Measurements from ENCODE around the gene ARID3A. TPM values are rescaled to one million over a fixed set of nuclear protein-coding genes. Genes with fewer than 3 reads are reported as not detected.

The ARID3A gene
- total and polyA plus RNA-seq, 7 donors: 1.4 to 11.6 (median 3.7) TPM

GRCh38 chr19:897442-898039 lies 28.3 kb upstream of the ARID3A start:
- peaks cover 0 to 6% (median 2%) of the 10 kb centered on the region in 4 donors for H3K4me1 ChIP-seq
- peaks cover 0 to 36% (median 13%) of the 10 kb centered on the region in 4 donors for H3K36me3 ChIP-seq
- 92 to 93% methylated on average over 26 of the region's 26 CpGs for WGBS, 2 donors
- no peak overlapping the region for H3K4me3 ChIP-seq
- no peak for DNase-seq
- no peaks in the 10 kb centered on the region for H3K9me3 ChIP-seq
- intact Hi-C loops (cut with DNase I): no loop called here
- no peak overlapping the region for H3K27ac ChIP-seq
- no peaks in the 10 kb centered on the region for H3K27me3 ChIP-seq
- TF ChIP-seq EP300 (IDR thresholded peaks at IDR 0.05) (no peak), POLR2AphosphoS5 (IDR thresholded peaks at IDR 0.05) (no peak), POLR2A (IDR thresholded peaks at IDR 0.05) (no peak), CTCF (IDR thresholded peaks at IDR 0.05) (no peak)

GRCh38 chr19:898663-899062 lies 27.2 kb upstream of the ARID3A start:
- Histone ChIP-seq H3K27me3 (no peaks in the 10 kb centered on the region), H3K36me3 (peaks cover 0 to 36% (median 13%) of the 10 kb centered on the region in 4 donors), H3K9me3 (no peaks in the 10 kb centered on the region), H3K27ac (no peak overlapping the region), H3K4me3 (no peak overlapping the region), H3K4me1 (peaks cover 0 to 4% (median 1%) of the 10 kb centered on the region in 4 donors)
- intact Hi-C loops (cut with DNase I): no loop called here
- DNase-seq: no peak
- no peak for TF ChIP-seq EP300 (IDR thresholded peaks at IDR 0.05)
- no peak for TF ChIP-seq POLR2A (IDR thresholded peaks at IDR 0.05)
- no peak for TF ChIP-seq POLR2AphosphoS5 (IDR thresholded peaks at IDR 0.05)
- no peak for TF ChIP-seq CTCF (IDR thresholded peaks at IDR 0.05)
- WGBS, 2 donors: 74 to 82% methylated on average over 20 of the region's 20 CpGs

GRCh38 chr19:899336-900042 lies 26.3 kb upstream of the ARID3A start:
- no peaks in the 10 kb centered on the region for H3K9me3 ChIP-seq
- peaks cover 0 to 36% (median 13%) of the 10 kb centered on the region in 4 donors for H3K36me3 ChIP-seq
- no peak for DNase-seq
- H3K4me3 ChIP-seq: no peak overlapping the region
- TF ChIP-seq POLR2AphosphoS5 (IDR thresholded peaks at IDR 0.05) (no peak), CTCF (IDR thresholded peaks at IDR 0.05) (no peak)
- H3K27me3 ChIP-seq: no peaks in the 10 kb centered on the region
- intact Hi-C loops (cut with DNase I): no loop called here
- H3K4me1 ChIP-seq: no peaks in the 10 kb centered on the region
- WGBS, 2 donors: 92% methylated on average over 32 of the region's 32 CpGs
- H3K27ac ChIP-seq: no peak overlapping the region

- DNase-seq: no peak
- Histone ChIP-seq H3K4me1 (no peaks in the 10 kb centered on the region), H3K27me3 (no peaks in the 10 kb centered on the region), H3K36me3 (peaks cover 0 to 36% (median 13%) of the 10 kb centered on the region in 4 donors), H3K9me3 (no peaks in the 10 kb centered on the region), H3K4me3 (no peak overlapping the region), H3K27ac (no peak overlapping the region)
- TF ChIP-seq EP300 (IDR thresholded peaks at IDR 0.05): no peak
- TF ChIP-seq CTCF (IDR thresholded peaks at IDR 0.05): no peak
- no peak for TF ChIP-seq POLR2AphosphoS5 (IDR thresholded peaks at IDR 0.05)
- TF ChIP-seq POLR2A (IDR thresholded peaks at IDR 0.05): no peak
- intact Hi-C loops (cut with DNase I): no loop called here
- 82 to 90% methylated on average over 15 of the region's 15 CpGs for WGBS, 2 donors
Measured at GRCh38 chr19:900043-900301, 25.9 kb upstream of the ARID3A start.

Measured in sigmoid colon (tissue), 7 donors.